IMR-90 (cell line): ENCODE results near the gene OGFR. TPM values are rescaled to one million over a fixed set of nuclear protein-coding genes. Genes with fewer than 3 reads are reported as not detected.

Source experiments
- ATAC-seq: fragments of 200-7000 bp; cut with Tn5 transposase; 2 replicates; pipeline ENCODE4 v1.9.1; 2020; ENCODE audit warnings: low read depth, mild to moderate bottlenecking, moderate library complexity
- BruUV-seq: library from RNA; stranded (reverse); fragments of 400-500 nt; replicated peaks from 2 replicates; lab custom pipeline; 2021; lab: Mats Ljungman, UMichigan
- CTCF ChIA-PET: fragments of 300-600 bp; formaldehyde crosslinking; extraction: SDS; loops from one replicate; lab custom pipeline; 2021; ENCODE audit warnings: antibody characterized with exemption; lab: Yijun Ruan, JAX
- POLR2A ChIA-PET: fragments of 300-600 bp; sonication (Branson Sonifier 250); formaldehyde crosslinking; loops from one replicate; lab custom pipeline; 2022; ENCODE audit warnings: antibody characterized with exemption; ENCODE audit not compliant: unreplicated experiment; lab: Charles Lee
- DNase-seq: peaks from one replicate; pipeline ENCODE4 v3.0.0; 2013
- H2AFZ ChIP-seq: replicated peaks from 2 replicates; pipeline ENCODE3; 2013; ENCODE audit warnings: low read length, mild to moderate bottlenecking; ENCODE audit not compliant: poor library complexity
- H2AK5ac ChIP-seq: 2 replicates; pipeline ENCODE4 v1.6.1; 2013; ENCODE audit warnings: low read depth, low read length, inconsistent platforms
- H2AK9ac ChIP-seq: replicated peaks from 2 replicates; pipeline ENCODE3; 2013; ENCODE audit warnings: mild to moderate bottlenecking, low read depth, low read length, moderate library complexity; ENCODE audit not compliant: poor library complexity
- H2BK120ac ChIP-seq: 2 replicates; pipeline ENCODE4 v1.6.1; 2013; ENCODE audit warnings: low read depth, low read length, inconsistent platforms
- H2BK15ac ChIP-seq: 3 replicates; pipeline ENCODE4 v1.6.1; 2013; ENCODE audit warnings: low read depth, low read length, inconsistent platforms
- H2BK20ac ChIP-seq: 2 replicates; pipeline ENCODE4 v1.6.1; 2013; ENCODE audit warnings: low read depth, mild to moderate bottlenecking, inconsistent platforms, low read length, moderate library complexity
- H2BK5ac ChIP-seq: 2 replicates; pipeline ENCODE4 v1.6.1; 2013; ENCODE audit warnings: mild to moderate bottlenecking, low read depth, low read length, inconsistent platforms; ENCODE audit not compliant: poor library complexity, severe bottlenecking
- H3K14ac ChIP-seq: replicated peaks from 2 replicates; pipeline ENCODE4 v1.6.1; 2013; ENCODE audit warnings: low read depth, low read length, inconsistent platforms
- H3K18ac ChIP-seq: 2 replicates; pipeline ENCODE4 v1.6.1; 2013; ENCODE audit warnings: low read depth, low read length, control low read depth
- H3K23ac ChIP-seq: 2 replicates; pipeline ENCODE4 v1.6.1; 2013; ENCODE audit warnings: low read depth, low read length, inconsistent platforms
- H3K27ac ChIP-seq: 2 replicates; pipeline ENCODE4 v1.5.1; 2013; ENCODE audit warnings: mild to moderate bottlenecking, control low read depth, low read length; ENCODE audit not compliant: insufficient read depth
- H3K27me3 ChIP-seq: 2 replicates; pipeline ENCODE4 v1.6.1; 2013; ENCODE audit warnings: low read length; ENCODE audit not compliant: control insufficient read depth, insufficient read depth
- H3K36me3 ChIP-seq: 2 replicates; pipeline ENCODE4 v1.6.1; 2013; ENCODE audit warnings: low read length, mixed read lengths; ENCODE audit not compliant: control insufficient read depth, insufficient read depth
- H3K4ac ChIP-seq: 2 replicates; pipeline ENCODE4 v1.6.1; 2013; ENCODE audit warnings: low read depth, low read length, inconsistent platforms
- H3K4me1 ChIP-seq: 2 replicates; pipeline ENCODE4 v1.6.1; 2013; ENCODE audit warnings: low read length, mixed read lengths; ENCODE audit not compliant: control insufficient read depth, insufficient read depth
- H3K4me2 ChIP-seq: 2 replicates; pipeline ENCODE4 v1.6.1; 2013; ENCODE audit warnings: low read depth, mild to moderate bottlenecking, control low read depth, low read length, moderate library complexity
- H3K4me3 ChIP-seq: 2 replicates; pipeline ENCODE4 v1.5.1; 2013; ENCODE audit warnings: low read depth, mild to moderate bottlenecking, control low read depth, low read length, moderate library complexity; ENCODE audit not compliant: insufficient read depth
- H3K56ac ChIP-seq: 2 replicates; pipeline ENCODE4 v1.6.1; 2013; ENCODE audit warnings: low read length, inconsistent platforms; ENCODE audit not compliant: insufficient read depth; ENCODE audit errors: extremely low read depth
- H3K79me1 ChIP-seq, 2 experiments: 2 replicates each; pipeline ENCODE4 v1.6.1; 2013; ENCODE audit warnings: low read length in 2 of 2, inconsistent platforms in 1 of 2, low read depth in 1 of 2
- H3K9ac ChIP-seq: 2 replicates; pipeline ENCODE4 v1.6.1; 2013; ENCODE audit warnings: low read depth, low read length, control low read depth
- H3K9me1 ChIP-seq: 2 replicates; pipeline ENCODE4 v1.6.1; 2013; ENCODE audit warnings: low read length, inconsistent platforms; ENCODE audit not compliant: insufficient read depth
- H3K9me3 ChIP-seq: 2 replicates; pipeline ENCODE4 v1.6.1; 2013; ENCODE audit warnings: low read length; ENCODE audit not compliant: control insufficient read depth, insufficient read depth
- H4K20me1 ChIP-seq: 2 replicates; pipeline ENCODE4 v1.6.1; 2013; ENCODE audit warnings: low read length, inconsistent platforms; ENCODE audit not compliant: insufficient read depth
- H4K5ac ChIP-seq: 2 replicates; pipeline ENCODE4 v1.6.1; 2013; ENCODE audit warnings: mild to moderate bottlenecking, low read depth, low read length, control low read depth
- H4K8ac ChIP-seq, 2 experiments: 2 replicates each; pipeline ENCODE4 v1.6.1; 2013; ENCODE audit warnings: low read depth in 2 of 2, low read length in 2 of 2, control low read depth in 1 of 2, inconsistent platforms in 1 of 2
- H4K91ac ChIP-seq: 2 replicates; pipeline ENCODE4 v1.6.1; 2013; ENCODE audit warnings: low read depth, low read length, inconsistent platforms; ENCODE audit not compliant: insufficient read depth
- BHLHE40 ChIP-seq: fragments of 150-350 bp; IDR thresholded peaks from 2 replicates; pipeline ENCODE4 v1.6.1; 2016; ENCODE audit warnings: mild to moderate bottlenecking, low read depth, low read length
- CEBPB ChIP-seq: IDR thresholded peaks from 2 replicates; pipeline ENCODE4 v1.6.1; 2012; ENCODE audit warnings: low read depth, low read length, improper control_type of control experiment
- CHD1 ChIP-seq: IDR thresholded peaks from 2 replicates; pipeline ENCODE4 v1.6.1; 2012; ENCODE audit warnings: low read depth, low read length, improper control_type of control experiment
- FOS ChIP-seq: fragments of 150-350 bp; IDR thresholded peaks from 2 replicates; pipeline ENCODE4 v1.6.1; 2016; ENCODE audit warnings: low read depth, low read length
- MAFK ChIP-seq: IDR thresholded peaks from 2 replicates; pipeline ENCODE4 v1.6.1; 2012; ENCODE audit warnings: low read depth, low read length, improper control_type of control experiment
- MAZ ChIP-seq: IDR thresholded peaks from 2 replicates; pipeline ENCODE4 v1.6.1; 2012; ENCODE audit warnings: low read depth, mild to moderate bottlenecking, low read length, improper control_type of control experiment, moderate library complexity, borderline replicate concordance
- MXI1 ChIP-seq: IDR thresholded peaks from 2 replicates; pipeline ENCODE4 v1.6.1; 2012; ENCODE audit warnings: low read depth, mild to moderate bottlenecking, low read length, moderate library complexity, borderline replicate concordance
- NFE2L2 ChIP-seq: fragments of 150-350 bp; IDR thresholded peaks from 2 replicates; pipeline ENCODE4 v1.6.1; 2016; ENCODE audit warnings: low read depth, mild to moderate bottlenecking, low read length
- POLR2A ChIP-seq: IDR thresholded peaks from 2 replicates; pipeline ENCODE4 v1.6.1; 2012; ENCODE audit warnings: mild to moderate bottlenecking, low read depth, low read length
- RAD21 ChIP-seq: IDR thresholded peaks from 2 replicates; pipeline ENCODE4 v1.6.1; 2012; ENCODE audit warnings: low read length, improper control_type of control experiment
- RCOR1 ChIP-seq: IDR thresholded peaks from 2 replicates; pipeline ENCODE4 v1.6.1; 2012; ENCODE audit warnings: mild to moderate bottlenecking, low read length, improper control_type of control experiment; ENCODE audit not compliant: insufficient replicate concordance
- RFX5 ChIP-seq: IDR thresholded peaks from 2 replicates; pipeline ENCODE4 v1.8.0; 2012; ENCODE audit warnings: low read depth, mild to moderate bottlenecking, low read length, moderate library complexity
- SMC3 ChIP-seq: fragments of 150-350 bp; IDR thresholded peaks from 2 replicates; pipeline ENCODE4 v1.6.1; 2016; ENCODE audit warnings: low read depth, mild to moderate bottlenecking, antibody characterized with exemption, low read length, moderate library complexity
- WGBS, 2 experiments: methylation state at CpG; one replicate each; pipeline versions ENCODE4 v1.1.5 to v1.1.7; 2013; ENCODE audit warnings: missing lambda C conversion rate in 2 of 2; ENCODE audit not compliant: insufficient read length in 1 of 2; ENCODE audit errors: extremely low coverage in 2 of 2; 5-methylcytosine and 5-hydroxymethylcytosine counted together
- dilution Hi-C: fragments of 300-500 bp; cut with HindIII; formaldehyde crosslinking; loops from one replicate; pipeline ENCODE4 v1.14.3; 2018; ENCODE audit warnings: low sequenced_read_pairs; ENCODE audit not compliant: unreplicated experiment
- in situ Hi-C: fragments of 300-500 bp; cut with MboI; formaldehyde crosslinking; loops from 3 replicates; pipeline ENCODE4 v1.14.3; 2019; ENCODE audit warnings: low sequenced_read_pairs, inconsistent platforms, mixed read lengths
- intact Hi-C: fragments of 100-400 bp; cut with micrococcal nuclease; formaldehyde crosslinking; loops from 2 replicates; pipeline ENCODE4 v1.10.0; 2022
- polyA plus RNA-seq, 3 experiments: library from polyadenylated mRNA; depleted of rRNA; stranded (reverse); fragments of >200 nt; gene quantifications; 2 replicates each; pipeline ENCODE4 v1.2.3, GENCODE V29; 2012; ENCODE audit warnings: low replicate concordance in 1 of 3
- total RNA-seq: library from RNA; depleted of rRNA; stranded (reverse); fragments of >200 nt; gene quantifications from 2 replicates; pipeline ENCODE4 v1.2.3, GENCODE V29; 2012
- TF ChIP-seq, protein P1 (sequence below): conservative IDR thresholded peaks from 2 replicates; pipeline ENCODE4 v1.5.1; 2012; ENCODE audit warnings: mild to moderate bottlenecking, low read depth, low read length, improper control_type of control experiment
- TF ChIP-seq, protein P2 (sequence below): fragments of 150-350 bp; IDR thresholded peaks from 2 replicates; pipeline ENCODE4 v1.6.1; 2016; ENCODE audit warnings: low read depth, mild to moderate bottlenecking, low read length, moderate library complexity, borderline replicate concordance
- TF ChIP-seq, protein P3 (sequence below): fragments of 150-350 bp; IDR thresholded peaks from 2 replicates; pipeline ENCODE4 v1.6.1; 2017; ENCODE audit warnings: mild to moderate bottlenecking, antibody characterized with exemption, low read length, low read depth

Gene OGFR
- total and polyA plus RNA-seq, 2 of the 4 experiments (the other 2 are of a cell fraction), result 22.4 to 30.1 TPM

DNA sequence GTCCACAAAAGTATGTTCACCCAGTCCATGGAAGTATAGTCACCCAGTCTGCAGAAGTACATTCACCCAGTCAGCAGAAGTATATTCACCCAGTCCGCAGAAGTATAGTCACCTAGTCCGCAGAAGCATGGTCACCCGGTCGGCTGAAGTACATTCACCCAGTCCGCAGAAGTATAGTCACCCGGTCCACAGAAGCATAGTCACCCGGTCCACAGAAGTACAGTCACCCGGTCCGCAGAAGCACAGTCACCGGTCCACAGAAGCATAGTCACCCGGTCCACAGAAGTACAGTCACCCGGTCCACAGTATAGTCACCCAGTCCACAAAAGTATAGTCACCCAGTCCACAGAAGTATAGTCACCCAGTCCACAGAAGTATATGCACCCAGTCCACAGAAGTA is 48.2 kb downstream of the OGFR start:
- in situ Hi-C loops, result no loop called here
- H3K9me1 ChIP-seq, result peaks cover 4% of the 10 kb centered on the region; the same call in 1 of the 2 replicates
- H3K36me3 ChIP-seq, result peaks cover 27% of the 10 kb centered on the region
- intact Hi-C loops, result no loop called here
- no peak overlapping the region for H2AK5ac ChIP-seq
- H2BK20ac ChIP-seq, result no peak overlapping the region
- no peak overlapping the region for H3K4me2 ChIP-seq
- no peaks in the 10 kb centered on the region for H3K27me3 ChIP-seq
- H4K91ac ChIP-seq, result no peak overlapping the region
- H2AFZ ChIP-seq, result no peak overlapping the region
- ChIA-PET CTCF (no interaction called here), POLR2A (no interaction called here)
- ATAC-seq (no peak), DNase-seq (no peak)
- H2BK120ac ChIP-seq, result no peak overlapping the region
- H3K4me3 ChIP-seq, result no peak overlapping the region
- H4K20me1 ChIP-seq, result peaks cover 11% of the 10 kb centered on the region
- no peak overlapping the region for H3K14ac ChIP-seq
- TF ChIP-seq SMC3 (no peak), RAD21 (no peak), MAFK (no peak), POLR2A (no peak), RFX5 (no peak), CEBPB (no peak), MAZ (no peak), MXI1 (no peak), CHD1 (no peak), RCOR1 (no peak), BHLHE40 (no peak), FOS (no peak), NFE2L2 (no peak)
- TF ChIP-seq, protein P1, sequence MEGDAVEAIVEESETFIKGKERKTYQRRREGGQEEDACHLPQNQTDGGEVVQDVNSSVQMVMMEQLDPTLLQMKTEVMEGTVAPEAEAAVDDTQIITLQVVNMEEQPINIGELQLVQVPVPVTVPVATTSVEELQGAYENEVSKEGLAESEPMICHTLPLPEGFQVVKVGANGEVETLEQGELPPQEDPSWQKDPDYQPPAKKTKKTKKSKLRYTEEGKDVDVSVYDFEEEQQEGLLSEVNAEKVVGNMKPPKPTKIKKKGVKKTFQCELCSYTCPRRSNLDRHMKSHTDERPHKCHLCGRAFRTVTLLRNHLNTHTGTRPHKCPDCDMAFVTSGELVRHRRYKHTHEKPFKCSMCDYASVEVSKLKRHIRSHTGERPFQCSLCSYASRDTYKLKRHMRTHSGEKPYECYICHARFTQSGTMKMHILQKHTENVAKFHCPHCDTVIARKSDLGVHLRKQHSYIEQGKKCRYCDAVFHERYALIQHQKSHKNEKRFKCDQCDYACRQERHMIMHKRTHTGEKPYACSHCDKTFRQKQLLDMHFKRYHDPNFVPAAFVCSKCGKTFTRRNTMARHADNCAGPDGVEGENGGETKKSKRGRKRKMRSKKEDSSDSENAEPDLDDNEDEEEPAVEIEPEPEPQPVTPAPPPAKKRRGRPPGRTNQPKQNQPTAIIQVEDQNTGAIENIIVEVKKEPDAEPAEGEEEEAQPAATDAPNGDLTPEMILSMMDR, result no peak
- TF ChIP-seq, protein P2, sequence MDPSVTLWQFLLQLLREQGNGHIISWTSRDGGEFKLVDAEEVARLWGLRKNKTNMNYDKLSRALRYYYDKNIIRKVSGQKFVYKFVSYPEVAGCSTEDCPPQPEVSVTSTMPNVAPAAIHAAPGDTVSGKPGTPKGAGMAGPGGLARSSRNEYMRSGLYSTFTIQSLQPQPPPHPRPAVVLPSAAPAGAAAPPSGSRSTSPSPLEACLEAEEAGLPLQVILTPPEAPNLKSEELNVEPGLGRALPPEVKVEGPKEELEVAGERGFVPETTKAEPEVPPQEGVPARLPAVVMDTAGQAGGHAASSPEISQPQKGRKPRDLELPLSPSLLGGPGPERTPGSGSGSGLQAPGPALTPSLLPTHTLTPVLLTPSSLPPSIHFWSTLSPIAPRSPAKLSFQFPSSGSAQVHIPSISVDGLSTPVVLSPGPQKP, result no peak
- TF ChIP-seq, protein P3, sequence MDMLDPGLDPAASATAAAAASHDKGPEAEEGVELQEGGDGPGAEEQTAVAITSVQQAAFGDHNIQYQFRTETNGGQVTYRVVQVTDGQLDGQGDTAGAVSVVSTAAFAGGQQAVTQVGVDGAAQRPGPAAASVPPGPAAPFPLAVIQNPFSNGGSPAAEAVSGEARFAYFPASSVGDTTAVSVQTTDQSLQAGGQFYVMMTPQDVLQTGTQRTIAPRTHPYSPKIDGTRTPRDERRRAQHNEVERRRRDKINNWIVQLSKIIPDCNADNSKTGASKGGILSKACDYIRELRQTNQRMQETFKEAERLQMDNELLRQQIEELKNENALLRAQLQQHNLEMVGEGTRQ, result no peak
- peaks cover 14 to 35% of the 10 kb centered on the region in 2 experiments for H3K79me1 ChIP-seq
- no peak overlapping the region for H4K8ac ChIP-seq
- dilution Hi-C loops, result no loop called here
- no peak overlapping the region for H2BK15ac ChIP-seq
- H3K56ac ChIP-seq, result no peak overlapping the region
- H3K4me1 ChIP-seq, result no peaks in the 10 kb centered on the region
- no peak overlapping the region for H3K27ac ChIP-seq
- H3K23ac ChIP-seq, result no peak overlapping the region
- H2BK5ac ChIP-seq, result no peak overlapping the region
- no TSS peak for BruUV-seq
- H3K18ac ChIP-seq, result no peak overlapping the region
- WGBS, 2 experiments, result 95% methylated on average over 4 of the region's 12 CpGs; no CpG with 5 or more reads in 1 of the 2 experiments
- no peaks in the 10 kb centered on the region for H3K9me3 ChIP-seq
- no peak overlapping the region for H2AK9ac ChIP-seq
- H3K9ac ChIP-seq, result no peak overlapping the region
- H3K4ac ChIP-seq, result no peak overlapping the region
- no peak overlapping the region for H4K5ac ChIP-seq
